Measurements from ENCODE around the gene PPP3CA.

DNA sequence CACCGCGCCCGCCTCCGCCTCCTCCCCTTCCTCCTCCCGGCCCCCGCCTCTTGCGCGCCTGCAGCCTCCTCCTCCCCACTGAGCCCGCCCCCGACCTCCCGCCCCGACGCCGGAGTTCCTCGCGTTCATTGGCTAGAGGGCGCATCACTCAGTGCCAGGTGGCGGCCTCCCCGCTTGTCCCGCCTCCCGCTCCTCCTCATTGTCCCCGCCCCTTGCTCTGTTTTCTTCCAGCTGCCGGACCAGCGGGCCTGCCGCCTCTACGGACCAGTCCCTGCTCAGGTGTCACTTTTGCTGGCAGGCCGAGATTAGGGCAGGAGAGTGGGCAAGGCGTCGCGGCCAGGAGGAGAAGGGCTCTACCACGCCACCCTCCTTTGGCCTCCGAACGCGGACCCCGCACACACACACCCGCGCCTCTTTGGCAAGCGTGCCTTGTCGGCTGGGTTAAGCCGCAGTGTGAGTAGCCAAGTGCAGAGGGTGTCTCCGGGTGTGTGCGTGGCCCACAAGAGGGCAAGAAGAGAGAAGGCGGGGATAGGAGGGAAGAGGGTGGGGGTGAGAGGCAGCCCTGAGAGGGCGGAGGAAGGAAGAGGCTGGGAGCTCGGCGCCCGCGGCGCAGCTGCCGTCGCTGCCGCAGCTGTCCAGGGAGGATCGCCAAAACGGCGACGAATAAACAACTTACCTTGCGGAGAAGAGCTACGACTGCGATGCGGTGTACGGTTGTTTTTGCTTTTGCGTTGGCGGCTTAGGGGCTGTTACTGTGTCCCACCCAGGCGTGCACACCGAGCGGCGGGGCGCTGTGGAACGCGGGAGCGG is 436 bp upstream of the PPP3CA start:
- TF ChIP-seq, protein P1, sequence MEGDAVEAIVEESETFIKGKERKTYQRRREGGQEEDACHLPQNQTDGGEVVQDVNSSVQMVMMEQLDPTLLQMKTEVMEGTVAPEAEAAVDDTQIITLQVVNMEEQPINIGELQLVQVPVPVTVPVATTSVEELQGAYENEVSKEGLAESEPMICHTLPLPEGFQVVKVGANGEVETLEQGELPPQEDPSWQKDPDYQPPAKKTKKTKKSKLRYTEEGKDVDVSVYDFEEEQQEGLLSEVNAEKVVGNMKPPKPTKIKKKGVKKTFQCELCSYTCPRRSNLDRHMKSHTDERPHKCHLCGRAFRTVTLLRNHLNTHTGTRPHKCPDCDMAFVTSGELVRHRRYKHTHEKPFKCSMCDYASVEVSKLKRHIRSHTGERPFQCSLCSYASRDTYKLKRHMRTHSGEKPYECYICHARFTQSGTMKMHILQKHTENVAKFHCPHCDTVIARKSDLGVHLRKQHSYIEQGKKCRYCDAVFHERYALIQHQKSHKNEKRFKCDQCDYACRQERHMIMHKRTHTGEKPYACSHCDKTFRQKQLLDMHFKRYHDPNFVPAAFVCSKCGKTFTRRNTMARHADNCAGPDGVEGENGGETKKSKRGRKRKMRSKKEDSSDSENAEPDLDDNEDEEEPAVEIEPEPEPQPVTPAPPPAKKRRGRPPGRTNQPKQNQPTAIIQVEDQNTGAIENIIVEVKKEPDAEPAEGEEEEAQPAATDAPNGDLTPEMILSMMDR (IDR thresholded peaks at IDR 0.05): peak in 1 of 3 donors; percentile 39
- TF ChIP-seq POLR2A (IDR thresholded peaks at IDR 0.05): peak; percentile 72
- no peak for TF ChIP-seq EP300 (IDR thresholded peaks at IDR 0.05)
